Uterus (tissue), 2 donors: ENCODE measurements around the gene CDH12.
"Not testable (repeated sequence)": the region's sequence is repeated elsewhere in the genome, so short reads cannot be mapped to it uniquely, and the experiment has no call there.

Experiments
- POLR2A ChIP-seq, 2 donors: fragments of 450-650 bp; IDR thresholded peaks; one replicate each; pipeline ENCODE4 v1.6.1; 2016; ENCODE audit warnings: antibody characterized with exemption in 2 of 2, mild to moderate bottlenecking in 1 of 2, moderate library complexity in 1 of 2
- TF ChIP-seq, protein P1 (sequence below), 4 experiments: fragments of 200-600 bp in 2 of 4; fragments of 450-650 bp in 2 of 4; sonication (generic) in 2 of 4; IDR thresholded peaks; one replicate each; pipeline ENCODE4 v1.5.1; 2016 to 2019; ENCODE audit warnings: antibody characterized with exemption in 4 of 4, mild to moderate bottlenecking in 2 of 4, moderate library complexity in 1 of 4

DNA sequence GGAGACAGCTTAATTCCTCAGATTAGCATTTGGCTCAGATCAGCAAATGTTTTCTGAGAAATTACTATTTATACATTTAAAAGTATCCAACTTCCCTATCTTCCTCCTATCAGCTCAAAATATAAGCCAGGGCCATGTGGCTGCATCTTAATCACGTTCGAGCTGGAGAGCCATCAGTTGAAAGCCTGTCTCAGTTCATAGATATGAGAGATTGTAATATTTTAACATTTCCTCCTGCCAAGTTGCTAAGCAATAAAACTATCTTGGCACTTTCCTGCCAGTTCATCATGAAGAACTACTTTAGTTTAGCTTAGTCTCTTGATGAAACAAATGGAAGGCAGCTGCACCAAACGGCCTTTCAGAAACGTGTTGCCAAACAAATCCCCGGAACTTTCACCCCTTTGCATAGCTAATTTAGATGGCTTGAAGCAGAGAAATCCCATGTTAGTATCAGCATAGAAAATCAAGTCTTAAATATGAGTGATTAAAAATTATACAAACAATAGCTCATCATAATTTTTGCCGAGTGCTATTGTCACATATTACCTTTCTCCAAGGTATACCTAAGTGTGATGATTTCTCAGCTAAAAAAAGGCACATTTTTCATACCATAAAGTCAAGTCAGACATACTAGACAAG, 713.4 kb downstream of the CDH12 start:
- TF ChIP-seq, protein P1, sequence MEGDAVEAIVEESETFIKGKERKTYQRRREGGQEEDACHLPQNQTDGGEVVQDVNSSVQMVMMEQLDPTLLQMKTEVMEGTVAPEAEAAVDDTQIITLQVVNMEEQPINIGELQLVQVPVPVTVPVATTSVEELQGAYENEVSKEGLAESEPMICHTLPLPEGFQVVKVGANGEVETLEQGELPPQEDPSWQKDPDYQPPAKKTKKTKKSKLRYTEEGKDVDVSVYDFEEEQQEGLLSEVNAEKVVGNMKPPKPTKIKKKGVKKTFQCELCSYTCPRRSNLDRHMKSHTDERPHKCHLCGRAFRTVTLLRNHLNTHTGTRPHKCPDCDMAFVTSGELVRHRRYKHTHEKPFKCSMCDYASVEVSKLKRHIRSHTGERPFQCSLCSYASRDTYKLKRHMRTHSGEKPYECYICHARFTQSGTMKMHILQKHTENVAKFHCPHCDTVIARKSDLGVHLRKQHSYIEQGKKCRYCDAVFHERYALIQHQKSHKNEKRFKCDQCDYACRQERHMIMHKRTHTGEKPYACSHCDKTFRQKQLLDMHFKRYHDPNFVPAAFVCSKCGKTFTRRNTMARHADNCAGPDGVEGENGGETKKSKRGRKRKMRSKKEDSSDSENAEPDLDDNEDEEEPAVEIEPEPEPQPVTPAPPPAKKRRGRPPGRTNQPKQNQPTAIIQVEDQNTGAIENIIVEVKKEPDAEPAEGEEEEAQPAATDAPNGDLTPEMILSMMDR (IDR thresholded peaks at IDR 0.05): not testable (repeated sequence)
- not testable (repeated sequence) for TF ChIP-seq POLR2A (IDR thresholded peaks at IDR 0.05)
